ENCODE results near the gene ZSCAN9. TPM values are rescaled to one million over a fixed set of nuclear protein-coding genes. Genes with fewer than 3 reads are reported as not detected.

Gene ZSCAN9
- total RNA-seq (7.3 TPM), polyA plus RNA-seq (9.7 TPM)
- long read RNA-seq, donor 1 = 0 reads
- long read RNA-seq, donor 2 = 0 reads
- long read RNA-seq, donor 3, partial matches to known transcripts = 0 of 2 reads
- long read RNA-seq, donor 3, other reads (novel, unspliced or antisense) = 0 of 2 reads
- long read RNA-seq, donor 4, partial matches to known transcripts = 0 of 1 reads
- long read RNA-seq, donor 4, other reads (novel, unspliced or antisense) = 0 of 1 reads
- long read RNA-seq, donor 5, partial matches to known transcripts = 0 of 3 reads
- long read RNA-seq, donor 5, other reads (novel, unspliced or antisense) = 0 of 3 reads
- long read RNA-seq, donor 6, partial matches to known transcripts = 0 of 3 reads
- long read RNA-seq, donor 6, other reads (novel, unspliced or antisense) = 0 of 3 reads
- long read RNA-seq, donor 7, partial matches to known transcripts = 0 of 2 reads
- long read RNA-seq, donor 7, other reads (novel, unspliced or antisense) = 0 of 2 reads
- long read RNA-seq, donor 8 = 0 reads
- long read RNA-seq, donor 9 = 0 reads
- long read RNA-seq, donor 10, partial matches to known transcripts = 0 of 1 reads
- long read RNA-seq, donor 10, other reads (novel, unspliced or antisense) = 0 of 1 reads

GRCh38 chr6:28225056-28225834 lies at the start of gene ZSCAN9:
Gene ZSCAN9 (plus strand): TSS chr6:28225275. CDS start chr6:28227085, 1,810 bp downstream.
- H3K36me3 ChIP-seq (ENCODE audit: control insufficient read depth in 2 of 2, insufficient read depth in 2 of 2, low read length in 1 of 2) = peaks cover 0 to under 1% of the 10 kb centered on the region in 2 donors
- peaks cover 6 to 9% of the 10 kb centered on the region in 2 donors for H3K4me1 ChIP-seq (ENCODE audit: control insufficient read depth in 2 of 2, insufficient read depth in 2 of 2, low read length in 2 of 2)
- H3K4me3 ChIP-seq (ENCODE audit: low read length in 2 of 2) = peak within 1 kb of the TSS; percentile 60 to 76
- H3K9me3 ChIP-seq (ENCODE audit: control insufficient read depth in 2 of 2, insufficient read depth in 1 of 2, low read length in 1 of 2) = no peaks in the 10 kb centered on the region
- 1% methylated on average over 45 of the region's 45 CpGs for WGBS
- H3K27me3 ChIP-seq (ENCODE audit: control insufficient read depth in 2 of 2, insufficient read depth in 1 of 2, low read length in 1 of 2) = peaks cover 12 to 39% of the 10 kb centered on the region in 2 donors
- no peak within 1 kb of the TSS for H3K27ac ChIP-seq (ENCODE audit: low read depth in 1 of 2, low read length in 1 of 2)
- peak in 4 of 9 donors; percentile 13 to 66 (median 28) for DNase-seq (ENCODE audit: low read depth in 6 of 9, low spot score in 9 of 9)

GRCh38 chr6:28176373-28176772 lies 48.7 kb upstream of the ZSCAN9 start:
- H3K27ac ChIP-seq (ENCODE audit: low read depth in 1 of 2, low read length in 1 of 2) = no peak overlapping the region
- no peaks in the 10 kb centered on the region for H3K27me3 ChIP-seq (ENCODE audit: control insufficient read depth in 2 of 2, insufficient read depth in 1 of 2, low read length in 1 of 2)
- no peak for DNase-seq (ENCODE audit: low read depth in 6 of 9, low spot score in 9 of 9)
- H3K4me3 ChIP-seq (ENCODE audit: low read length in 2 of 2) = no peak overlapping the region
- WGBS = 100% methylated on average over 1 of the region's 1 CpG
- no peaks in the 10 kb centered on the region for H3K36me3 ChIP-seq (ENCODE audit: control insufficient read depth in 2 of 2, insufficient read depth in 2 of 2, low read length in 1 of 2)
- H3K4me1 ChIP-seq (ENCODE audit: control insufficient read depth in 2 of 2, insufficient read depth in 2 of 2, low read length in 2 of 2) = no peaks in the 10 kb centered on the region
- H3K9me3 ChIP-seq (ENCODE audit: control insufficient read depth in 2 of 2, insufficient read depth in 1 of 2, low read length in 1 of 2) = peaks cover 0 to 2% of the 10 kb centered on the region in 2 donors

- H3K4me3 ChIP-seq (ENCODE audit: low read length in 2 of 2) = no peak overlapping the region
- 83% methylated on average over 1 of the region's 1 CpG for WGBS
- no peak for DNase-seq (ENCODE audit: low read depth in 6 of 9, low spot score in 9 of 9)
- no peaks in the 10 kb centered on the region for H3K36me3 ChIP-seq (ENCODE audit: control insufficient read depth in 2 of 2, insufficient read depth in 2 of 2, low read length in 1 of 2)
- H3K27me3 ChIP-seq (ENCODE audit: control insufficient read depth in 2 of 2, insufficient read depth in 1 of 2, low read length in 1 of 2) = no peaks in the 10 kb centered on the region
- H3K27ac ChIP-seq (ENCODE audit: low read depth in 1 of 2, low read length in 1 of 2) = no peak overlapping the region
- no peaks in the 10 kb centered on the region for H3K4me1 ChIP-seq (ENCODE audit: control insufficient read depth in 2 of 2, insufficient read depth in 2 of 2, low read length in 2 of 2)
- peaks cover 1 to 4% of the 10 kb centered on the region in 2 donors for H3K9me3 ChIP-seq (ENCODE audit: control insufficient read depth in 2 of 2, insufficient read depth in 1 of 2, low read length in 1 of 2)
These were observed 42.8 kb upstream of the ZSCAN9 start for GRCh38 chr6:28182255-28182654.

- 89% methylated on average over 6 of the region's 6 CpGs for WGBS
- no peak for DNase-seq (ENCODE audit: low read depth in 6 of 9, low spot score in 9 of 9)
- no peaks in the 10 kb centered on the region for H3K4me1 ChIP-seq (ENCODE audit: control insufficient read depth in 2 of 2, insufficient read depth in 2 of 2, low read length in 2 of 2)
- no peak overlapping the region for H3K4me3 ChIP-seq (ENCODE audit: low read length in 2 of 2)
- no peak overlapping the region for H3K27ac ChIP-seq (ENCODE audit: low read depth in 1 of 2, low read length in 1 of 2)
- no peaks in the 10 kb centered on the region for H3K36me3 ChIP-seq (ENCODE audit: control insufficient read depth in 2 of 2, insufficient read depth in 2 of 2, low read length in 1 of 2)
- peaks cover 7 to 19% of the 10 kb centered on the region in 2 donors for H3K9me3 ChIP-seq (ENCODE audit: control insufficient read depth in 2 of 2, insufficient read depth in 1 of 2, low read length in 1 of 2)
- H3K27me3 ChIP-seq (ENCODE audit: control insufficient read depth in 2 of 2, insufficient read depth in 1 of 2, low read length in 1 of 2) = no peaks in the 10 kb centered on the region
These were observed 36.7 kb upstream of the ZSCAN9 start for GRCh38 chr6:28188111-28188979.

- H3K27ac ChIP-seq (ENCODE audit: low read depth in 1 of 2, low read length in 1 of 2) = no peak overlapping the region
- no peak for DNase-seq (ENCODE audit: low read depth in 6 of 9, low spot score in 9 of 9)
- peaks cover 0 to 1% of the 10 kb centered on the region in 2 donors for H3K9me3 ChIP-seq (ENCODE audit: control insufficient read depth in 2 of 2, insufficient read depth in 1 of 2, low read length in 1 of 2)
- 78% methylated on average over 1 of the region's 1 CpG for WGBS
- peaks cover 0 to 4% of the 10 kb centered on the region in 2 donors for H3K27me3 ChIP-seq (ENCODE audit: control insufficient read depth in 2 of 2, insufficient read depth in 1 of 2, low read length in 1 of 2)
- H3K4me3 ChIP-seq (ENCODE audit: low read length in 2 of 2) = no peak overlapping the region
- H3K36me3 ChIP-seq (ENCODE audit: control insufficient read depth in 2 of 2, insufficient read depth in 2 of 2, low read length in 1 of 2) = no peaks in the 10 kb centered on the region
- no peaks in the 10 kb centered on the region for H3K4me1 ChIP-seq (ENCODE audit: control insufficient read depth in 2 of 2, insufficient read depth in 2 of 2, low read length in 2 of 2)
These were observed 25.1 kb upstream of the ZSCAN9 start for GRCh38 chr6:28200020-28200419.

GRCh38 chr6:28203201-28203600 lies 21.9 kb upstream of the ZSCAN9 start:
- H3K36me3 ChIP-seq (ENCODE audit: control insufficient read depth in 2 of 2, insufficient read depth in 2 of 2, low read length in 1 of 2) = no peaks in the 10 kb centered on the region
- H3K4me3 ChIP-seq (ENCODE audit: low read length in 2 of 2) = no peak overlapping the region
- DNase-seq (ENCODE audit: low read depth in 6 of 9, low spot score in 9 of 9) = no peak
- peaks cover 28 to 30% of the 10 kb centered on the region in 2 donors for H3K27me3 ChIP-seq (ENCODE audit: control insufficient read depth in 2 of 2, insufficient read depth in 1 of 2, low read length in 1 of 2)
- no peak overlapping the region for H3K27ac ChIP-seq (ENCODE audit: low read depth in 1 of 2, low read length in 1 of 2)
- H3K9me3 ChIP-seq (ENCODE audit: control insufficient read depth in 2 of 2, insufficient read depth in 1 of 2, low read length in 1 of 2) = peaks cover 3 to 4% of the 10 kb centered on the region in 2 donors
- H3K4me1 ChIP-seq (ENCODE audit: control insufficient read depth in 2 of 2, insufficient read depth in 2 of 2, low read length in 2 of 2) = peaks cover 0 to 4% of the 10 kb centered on the region in 2 donors
- WGBS = 56% methylated on average over 4 of the region's 4 CpGs

GRCh38 chr6:28205879-28206278 lies 19.2 kb upstream of the ZSCAN9 start:
- Histone ChIP-seq H3K4me1 (ENCODE audit: control insufficient read depth in 2 of 2, insufficient read depth in 2 of 2, low read length in 2 of 2) (peaks cover 0 to 4% of the 10 kb centered on the region in 2 donors), H3K4me3 (ENCODE audit: low read length in 2 of 2) (no peak overlapping the region), H3K27me3 (ENCODE audit: control insufficient read depth in 2 of 2, insufficient read depth in 1 of 2, low read length in 1 of 2) (peaks cover 39 to 55% of the 10 kb centered on the region in 2 donors), H3K27ac (ENCODE audit: low read depth in 1 of 2, low read length in 1 of 2) (no peak overlapping the region), H3K36me3 (ENCODE audit: control insufficient read depth in 2 of 2, insufficient read depth in 2 of 2, low read length in 1 of 2) (no peaks in the 10 kb centered on the region), H3K9me3 (ENCODE audit: control insufficient read depth in 2 of 2, insufficient read depth in 1 of 2, low read length in 1 of 2) (peaks cover 3 to 4% of the 10 kb centered on the region in 2 donors)
- WGBS = 76% methylated on average over 1 of the region's 1 CpG
- DNase-seq (ENCODE audit: low read depth in 6 of 9, low spot score in 9 of 9) = no peak

GRCh38 chr6:28206527-28206926 lies 18.5 kb upstream of the ZSCAN9 start:
- H3K4me3 ChIP-seq (ENCODE audit: low read length in 2 of 2) = no peak overlapping the region
- peaks cover 0 to 4% of the 10 kb centered on the region in 2 donors for H3K4me1 ChIP-seq (ENCODE audit: control insufficient read depth in 2 of 2, insufficient read depth in 2 of 2, low read length in 2 of 2)
- no peaks in the 10 kb centered on the region for H3K36me3 ChIP-seq (ENCODE audit: control insufficient read depth in 2 of 2, insufficient read depth in 2 of 2, low read length in 1 of 2)
- no peak overlapping the region for H3K27ac ChIP-seq (ENCODE audit: low read depth in 1 of 2, low read length in 1 of 2)
- DNase-seq (ENCODE audit: low read depth in 6 of 9, low spot score in 9 of 9) = no peak
- peaks cover 42 to 61% of the 10 kb centered on the region in 2 donors for H3K27me3 ChIP-seq (ENCODE audit: control insufficient read depth in 2 of 2, insufficient read depth in 1 of 2, low read length in 1 of 2)
- 53% methylated on average over 3 of the region's 3 CpGs for WGBS
- peaks cover 3 to 4% of the 10 kb centered on the region in 2 donors for H3K9me3 ChIP-seq (ENCODE audit: control insufficient read depth in 2 of 2, insufficient read depth in 1 of 2, low read length in 1 of 2)
